K562 (cell line): ENCODE data around the gene PLPP6. TPM values are rescaled to one million over a fixed set of nuclear protein-coding genes. Genes with fewer than 3 reads are reported as not detected.
A peak's percentile ranks its signal among the peaks of the same experiment; 100 is the strongest.

ENCODE experiments used
- ARID1B ChIP-seq: fragments of 450-650 bp; IDR thresholded peaks from 2 replicates; pipeline ENCODE4 v1.6.1; 2016; ENCODE audit warnings: antibody characterized with exemption, mild to moderate bottlenecking, inconsistent platforms
- ATF1 ChIP-seq, 2 experiments: fragments of 450-650 bp in 1 of 2; IDR thresholded peaks; 2 replicates each; pipeline ENCODE4 v1.6.1; 2016; ENCODE audit warnings: missing compliant biosample characterization in 1 of 2, missing genetic modification characterization in 1 of 2
- BRD4 ChIP-seq: fragments of 200-600 bp; sonication (generic); IDR thresholded peaks from 2 replicates; pipeline ENCODE4 v1.6.1; 2017; ENCODE audit warnings: inconsistent platforms
- CBFA2T2 ChIP-seq: fragments of 450-650 bp; conservative IDR thresholded peaks from 2 replicates; pipeline ENCODE4 v1.6.1; 2017; ENCODE audit warnings: mild to moderate bottlenecking
- DDX20 ChIP-seq: fragments of 450-650 bp; IDR thresholded peaks from 2 replicates; pipeline ENCODE4 v1.6.1; 2016; ENCODE audit warnings: missing genetic modification characterization, low read depth, mild to moderate bottlenecking, missing compliant biosample characterization, moderate library complexity
- EHMT2 ChIP-seq: fragments of 450-650 bp; IDR thresholded peaks from 2 replicates; pipeline ENCODE4 v1.6.1; 2018; ENCODE audit warnings: antibody characterized with exemption
- ESRRA ChIP-seq: fragments of 450-650 bp; IDR thresholded peaks from 2 replicates; pipeline ENCODE4 v1.6.1; 2014; ENCODE audit warnings: low read depth, mild to moderate bottlenecking, moderate library complexity, borderline replicate concordance
- GTF2F1 ChIP-seq: IDR thresholded peaks from 2 replicates; pipeline ENCODE4 v1.6.1; 2011; ENCODE audit warnings: low read depth, low read length, improper control_type of control experiment
- MCM2 ChIP-seq: fragments of 450-650 bp; IDR thresholded peaks from 2 replicates; pipeline ENCODE4 v1.6.1; 2017; ENCODE audit warnings: low read depth, mild to moderate bottlenecking
- MED1 ChIP-seq: sonication (generic); formaldehyde crosslinking; IDR thresholded peaks from 2 replicates; pipeline ENCODE4 v1.8.1; 2023; ENCODE audit warnings: missing genetic modification reagents, borderline replicate concordance
- SIN3A ChIP-seq, 2 experiments: fragments of 150-350 bp in 1 of 2; IDR thresholded peaks; 2 replicates each; pipeline ENCODE4 v1.6.1; 2011 to 2016; ENCODE audit warnings: borderline replicate concordance in 2 of 2, low read depth in 2 of 2, low read length in 2 of 2, mild to moderate bottlenecking in 2 of 2, moderate library complexity in 2 of 2; ENCODE audit not compliant: control insufficient read depth in 1 of 2
- SOX6 ChIP-seq: fragments of 450-650 bp; IDR thresholded peaks from 2 replicates; pipeline ENCODE4 v1.6.1; 2014; ENCODE audit warnings: mild to moderate bottlenecking
- ZNF124 ChIP-seq: sonication (generic); formaldehyde crosslinking; IDR thresholded peaks from 2 replicates; pipeline ENCODE4 v1.8.1; 2022; ENCODE audit warnings: missing genetic modification reagents
- ZNF408 ChIP-seq: fragments of 250-450 bp; sonication (Bioruptor Pico); IDR thresholded peaks from 2 replicates; pipeline ENCODE4 v1.4.0; 2020; ENCODE audit warnings: low read depth, mild to moderate bottlenecking, moderate library complexity
- ZNF699 ChIP-seq: fragments of 250-450 bp; sonication (Bioruptor Pico); IDR thresholded peaks from 2 replicates; pipeline ENCODE4 v1.8.0; 2021; ENCODE audit warnings: mild to moderate bottlenecking, moderate library complexity; ENCODE audit not compliant: insufficient replicate concordance
- ZNF764 ChIP-seq: fragments of 250-450 bp; sonication (Bioruptor Pico); IDR thresholded peaks from 2 replicates; pipeline ENCODE4 v1.4.0; 2020; ENCODE audit warnings: low read depth, mild to moderate bottlenecking, moderate library complexity
- polyA plus RNA-seq, 8 experiments: library from polyadenylated mRNA; depleted of rRNA in 4 of 8; stranded (reverse) in 5 of 8; unstranded in 3 of 8; fragments of >200 nt; fragmentation: Nextera tagmentation in 2 of 8; fragmentation: Illumina TruSeq in 1 of 8; extraction: Ambion mirVana in 2 of 8; extraction: Trizol in 1 of 8; gene quantifications; 2 replicates each; pipeline versions ENCODE4 v1.2.1 to v1.2.3, GENCODE V29; 2011 to 2014; ENCODE audit warnings: inconsistent platforms in 1 of 8, missing spikeins in 1 of 8
- total RNA-seq, 7 experiments: library from RNA; depleted of rRNA in 6 of 7; stranded (reverse); fragments of >200 nt in 6 of 7; fragmentation: Illumina TruSeq in 2 of 7; extraction: Trizol in 2 of 7; gene quantifications; 2 replicates each; pipeline versions ENCODE4 v1.2.1 to v1.2.3, GENCODE V29; 2011 to 2021; ENCODE audit warnings: low replicate concordance in 1 of 7
- TF ChIP-seq, protein P1 (sequence below), 2 experiments: fragments of 450-650 bp in 1 of 2; sonication (generic) in 1 of 2; formaldehyde crosslinking in 1 of 2; IDR thresholded peaks in 1 of 2; conservative IDR thresholded peaks in 1 of 2; 2 replicates each; pipeline versions ENCODE4 v1.6.1 to v1.8.1; 2016 to 2023; ENCODE audit warnings: mild to moderate bottlenecking in 2 of 2, moderate library complexity in 2 of 2, inconsistent platforms in 1 of 2, missing genetic modification reagents in 1 of 2
- TF ChIP-seq, protein P2 (sequence below): sonication (generic); formaldehyde crosslinking; IDR thresholded peaks from 2 replicates; pipeline ENCODE4 v1.4.0; 2020; ENCODE audit warnings: mild to moderate bottlenecking, missing genetic modification reagents
- TF ChIP-seq, protein P3 (sequence below): fragments of 200-800 bp; sonication (Bioruptor generic); IDR thresholded peaks from 2 replicates; pipeline ENCODE4 v1.6.1; 2017; ENCODE audit warnings: missing genetic modification characterization, missing compliant biosample characterization
- TF ChIP-seq, protein P4 (sequence below): fragments of 250-450 bp; sonication (Bioruptor Pico); IDR thresholded peaks from 2 replicates; pipeline ENCODE4 v1.5.0; 2022; ENCODE audit warnings: mild to moderate bottlenecking

The PLPP6 gene
- total and polyA plus RNA-seq, 9 of the 15 experiments (the other 6 are each of a cell fraction or from before 2014, with no cell fraction given) = 1.9 to 8.9 (median 5.6) TPM

- TF ChIP-seq, protein P1, sequence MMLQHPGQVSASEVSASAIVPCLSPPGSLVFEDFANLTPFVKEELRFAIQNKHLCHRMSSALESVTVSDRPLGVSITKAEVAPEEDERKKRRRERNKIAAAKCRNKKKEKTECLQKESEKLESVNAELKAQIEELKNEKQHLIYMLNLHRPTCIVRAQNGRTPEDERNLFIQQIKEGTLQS (IDR thresholded peaks at IDR 0.05) = no peak
- TF ChIP-seq, protein P1 (CRISPR knock-in tag; conservative IDR thresholded peaks at IDR 0.05) = peak; percentile 84
- TF ChIP-seq EHMT2 (no peak), ZNF699 (CRISPR knock-in tag) (no peak), ARID1B (no peak), BRD4 (no peak; the same call in 1 of the 2 replicates), GTF2F1 (peak; percentile 64; the same call in 1 of the 2 replicates), SIN3A (IDR thresholded peaks at IDR 0.05; ENCODE audit: borderline replicate concordance in 2 of 2, control insufficient read depth in 1 of 2, low read depth in 2 of 2, low read length in 2 of 2) (peak; percentile 16 to 62; a peak in 2 of 4 replicates), MED1 (CRISPR knock-in tag) (no peak), CBFA2T2 (no peak), ZNF124 (CRISPR knock-in tag) (no peak), ATF1 (CRISPR knock-in tag; IDR thresholded peaks at IDR 0.05) (no peak; the same call in 1 of the 2 replicates), ATF1 (tag; IDR thresholded peaks at IDR 0.05) (peak; percentile 93), DDX20 (tag) (no peak), SOX6 (peak; percentile 73), ESRRA (peak; percentile 43; the same call in 1 of the 2 replicates), ZNF764 (no peak), MCM2 (no peak), ZNF408 (CRISPR knock-in tag) (no peak)
- TF ChIP-seq, protein P2, sequence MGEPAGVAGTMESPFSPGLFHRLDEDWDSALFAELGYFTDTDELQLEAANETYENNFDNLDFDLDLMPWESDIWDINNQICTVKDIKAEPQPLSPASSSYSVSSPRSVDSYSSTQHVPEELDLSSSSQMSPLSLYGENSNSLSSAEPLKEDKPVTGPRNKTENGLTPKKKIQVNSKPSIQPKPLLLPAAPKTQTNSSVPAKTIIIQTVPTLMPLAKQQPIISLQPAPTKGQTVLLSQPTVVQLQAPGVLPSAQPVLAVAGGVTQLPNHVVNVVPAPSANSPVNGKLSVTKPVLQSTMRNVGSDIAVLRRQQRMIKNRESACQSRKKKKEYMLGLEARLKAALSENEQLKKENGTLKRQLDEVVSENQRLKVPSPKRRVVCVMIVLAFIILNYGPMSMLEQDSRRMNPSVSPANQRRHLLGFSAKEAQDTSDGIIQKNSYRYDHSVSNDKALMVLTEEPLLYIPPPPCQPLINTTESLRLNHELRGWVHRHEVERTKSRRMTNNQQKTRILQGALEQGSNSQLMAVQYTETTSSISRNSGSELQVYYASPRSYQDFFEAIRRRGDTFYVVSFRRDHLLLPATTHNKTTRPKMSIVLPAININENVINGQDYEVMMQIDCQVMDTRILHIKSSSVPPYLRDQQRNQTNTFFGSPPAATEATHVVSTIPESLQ (CRISPR knock-in tag) = no peak
- TF ChIP-seq, protein P3, sequence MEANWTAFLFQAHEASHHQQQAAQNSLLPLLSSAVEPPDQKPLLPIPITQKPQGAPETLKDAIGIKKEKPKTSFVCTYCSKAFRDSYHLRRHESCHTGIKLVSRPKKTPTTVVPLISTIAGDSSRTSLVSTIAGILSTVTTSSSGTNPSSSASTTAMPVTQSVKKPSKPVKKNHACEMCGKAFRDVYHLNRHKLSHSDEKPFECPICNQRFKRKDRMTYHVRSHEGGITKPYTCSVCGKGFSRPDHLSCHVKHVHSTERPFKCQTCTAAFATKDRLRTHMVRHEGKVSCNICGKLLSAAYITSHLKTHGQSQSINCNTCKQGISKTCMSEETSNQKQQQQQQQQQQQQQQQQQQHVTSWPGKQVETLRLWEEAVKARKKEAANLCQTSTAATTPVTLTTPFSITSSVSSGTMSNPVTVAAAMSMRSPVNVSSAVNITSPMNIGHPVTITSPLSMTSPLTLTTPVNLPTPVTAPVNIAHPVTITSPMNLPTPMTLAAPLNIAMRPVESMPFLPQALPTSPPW (CRISPR knock-in tag) = peak; percentile 89
- TF ChIP-seq, protein P4, sequence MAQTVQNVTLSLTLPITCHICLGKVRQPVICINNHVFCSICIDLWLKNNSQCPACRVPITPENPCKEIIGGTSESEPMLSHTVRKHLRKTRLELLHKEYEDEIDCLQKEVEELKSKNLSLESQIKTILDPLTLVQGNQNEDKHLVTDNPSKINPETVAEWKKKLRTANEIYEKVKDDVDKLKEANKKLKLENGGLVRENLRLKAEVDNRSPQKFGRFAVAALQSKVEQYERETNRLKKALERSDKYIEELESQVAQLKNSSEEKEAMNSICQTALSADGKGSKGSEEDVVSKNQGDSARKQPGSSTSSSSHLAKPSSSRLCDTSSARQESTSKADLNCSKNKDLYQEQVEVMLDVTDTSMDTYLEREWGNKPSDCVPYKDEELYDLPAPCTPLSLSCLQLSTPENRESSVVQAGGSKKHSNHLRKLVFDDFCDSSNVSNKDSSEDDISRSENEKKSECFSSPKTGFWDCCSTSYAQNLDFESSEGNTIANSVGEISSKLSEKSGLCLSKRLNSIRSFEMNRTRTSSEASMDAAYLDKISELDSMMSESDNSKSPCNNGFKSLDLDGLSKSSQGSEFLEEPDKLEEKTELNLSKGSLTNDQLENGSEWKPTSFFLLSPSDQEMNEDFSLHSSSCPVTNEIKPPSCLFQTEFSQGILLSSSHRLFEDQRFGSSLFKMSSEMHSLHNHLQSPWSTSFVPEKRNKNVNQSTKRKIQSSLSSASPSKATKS (CRISPR knock-in tag) = no peak
Observed at GRCh38 chr9:4679268-4680172, 17.4 kb downstream of the PLPP6 start, which contains the start of gene CDC37L1 (continued).
